ENCODE results near the gene POU2AF3.

The POU2AF3 gene

GRCh38 chr11:111303461-111303860, 5.1 kb downstream of the POU2AF3 start:
- no peaks in the 10 kb centered on the region for H3K9me3 ChIP-seq (ENCODE audit: insufficient read depth, low read depth, low read length)
- H3K36me3 ChIP-seq (ENCODE audit: insufficient read depth, low read length), result no peaks in the 10 kb centered on the region
- no peak overlapping the region for H3K4me2 ChIP-seq (ENCODE audit: low read depth, low read length, poor library complexity, severe bottlenecking)
- no peaks in the 10 kb centered on the region for H3K27me3 ChIP-seq (ENCODE audit: insufficient read depth, low read length, poor library complexity, severe bottlenecking)
- no peaks in the 10 kb centered on the region for H4K20me1 ChIP-seq (ENCODE audit: insufficient read depth, low read length, poor library complexity, severe bottlenecking)
- no peak overlapping the region for H3K4me3 ChIP-seq (ENCODE audit: low read length, poor library complexity, severe bottlenecking)
- H2AFZ ChIP-seq (ENCODE audit: low read length), result peak overlapping the region; percentile 5; the same call in 1 of the 2 replicates
- no peaks in the 10 kb centered on the region for H3K79me2 ChIP-seq (ENCODE audit: insufficient read depth, low read length)
- no peak overlapping the region for H3K9ac ChIP-seq (ENCODE audit: low read depth, low read length, poor library complexity, severe bottlenecking)
- H3K9me2 ChIP-seq (replicated peaks; ENCODE audit: low read depth, low read length), result no peaks in the 10 kb centered on the region
- no peaks in the 10 kb centered on the region for H3K4me1 ChIP-seq (ENCODE audit: insufficient read depth, low read length, poor library complexity, severe bottlenecking)
- H3F3A ChIP-seq (ENCODE audit: low read depth), result no peaks in the 10 kb centered on the region
- no peak for TF ChIP-seq EZH2phosphoT487 (IDR thresholded peaks at IDR 0.05; ENCODE audit: borderline replicate concordance)

GRCh38 chr11:111305162-111305802, 6.9 kb downstream of the POU2AF3 start:
- no peaks in the 10 kb centered on the region for H3K27me3 ChIP-seq (ENCODE audit: insufficient read depth, low read length, poor library complexity, severe bottlenecking)
- H3K4me1 ChIP-seq (ENCODE audit: insufficient read depth, low read length, poor library complexity, severe bottlenecking), result no peaks in the 10 kb centered on the region
- no peak overlapping the region for H3K9ac ChIP-seq (ENCODE audit: low read depth, low read length, poor library complexity, severe bottlenecking)
- TF ChIP-seq EZH2phosphoT487 (IDR thresholded peaks at IDR 0.05; ENCODE audit: borderline replicate concordance) (no peak), CTCF (conservative IDR thresholded peaks at IDR 0.05; ENCODE audit: low read length) (no peak)
- H2AFZ ChIP-seq (ENCODE audit: low read length), result no peak overlapping the region
- no peak overlapping the region for H3K4me2 ChIP-seq (ENCODE audit: low read depth, low read length, poor library complexity, severe bottlenecking)
- no peaks in the 10 kb centered on the region for H4K20me1 ChIP-seq (ENCODE audit: insufficient read depth, low read length, poor library complexity, severe bottlenecking)
- H3K9me3 ChIP-seq (ENCODE audit: insufficient read depth, low read depth, low read length), result no peaks in the 10 kb centered on the region
- no peak overlapping the region for H3K4me3 ChIP-seq (ENCODE audit: low read length, poor library complexity, severe bottlenecking)
- no peaks in the 10 kb centered on the region for H3K36me3 ChIP-seq (ENCODE audit: insufficient read depth, low read length)
- H3K9me2 ChIP-seq (replicated peaks; ENCODE audit: low read depth, low read length), result no peaks in the 10 kb centered on the region
- no peaks in the 10 kb centered on the region for H3K79me2 ChIP-seq (ENCODE audit: insufficient read depth, low read length)
- H3F3A ChIP-seq (ENCODE audit: low read depth), result no peaks in the 10 kb centered on the region

- Histone ChIP-seq H3K9ac (ENCODE audit: low read depth, low read length, poor library complexity, severe bottlenecking) (no peak overlapping the region), H3K36me3 (ENCODE audit: insufficient read depth, low read length) (no peaks in the 10 kb centered on the region), H3K79me2 (ENCODE audit: insufficient read depth, low read length) (no peaks in the 10 kb centered on the region), H3F3A (ENCODE audit: low read depth) (no peaks in the 10 kb centered on the region), H4K20me1 (ENCODE audit: insufficient read depth, low read length, poor library complexity, severe bottlenecking) (no peaks in the 10 kb centered on the region), H3K4me2 (ENCODE audit: low read depth, low read length, poor library complexity, severe bottlenecking) (no peak overlapping the region), H3K27me3 (ENCODE audit: insufficient read depth, low read length, poor library complexity, severe bottlenecking) (no peaks in the 10 kb centered on the region), H3K9me3 (ENCODE audit: insufficient read depth, low read depth, low read length) (no peaks in the 10 kb centered on the region), H3K4me3 (ENCODE audit: low read length, poor library complexity, severe bottlenecking) (no peak overlapping the region), H2AFZ (ENCODE audit: low read length) (no peak overlapping the region), H3K4me1 (ENCODE audit: insufficient read depth, low read length, poor library complexity, severe bottlenecking) (no peaks in the 10 kb centered on the region), H3K9me2 (replicated peaks; ENCODE audit: low read depth, low read length) (no peaks in the 10 kb centered on the region)
- TF ChIP-seq CTCF (conservative IDR thresholded peaks at IDR 0.05; ENCODE audit: low read length) (no peak), EZH2phosphoT487 (IDR thresholded peaks at IDR 0.05; ENCODE audit: borderline replicate concordance) (no peak)
These were observed 7.5 kb downstream of the POU2AF3 start for GRCh38 chr11:111305876-111306275.

- H2AFZ ChIP-seq (ENCODE audit: low read length), result no peak overlapping the region
- H3K4me1 ChIP-seq (ENCODE audit: insufficient read depth, low read length, poor library complexity, severe bottlenecking), result no peaks in the 10 kb centered on the region
- no peaks in the 10 kb centered on the region for H4K20me1 ChIP-seq (ENCODE audit: insufficient read depth, low read length, poor library complexity, severe bottlenecking)
- H3K9ac ChIP-seq (ENCODE audit: low read depth, low read length, poor library complexity, severe bottlenecking), result no peak overlapping the region
- no peaks in the 10 kb centered on the region for H3K79me2 ChIP-seq (ENCODE audit: insufficient read depth, low read length)
- TF ChIP-seq CTCF (conservative IDR thresholded peaks at IDR 0.05; ENCODE audit: low read length) (no peak), EZH2phosphoT487 (IDR thresholded peaks at IDR 0.05; ENCODE audit: borderline replicate concordance) (no peak)
- H3K4me3 ChIP-seq (ENCODE audit: low read length, poor library complexity, severe bottlenecking), result no peak overlapping the region
- H3K9me2 ChIP-seq (replicated peaks; ENCODE audit: low read depth, low read length), result no peaks in the 10 kb centered on the region
- no peaks in the 10 kb centered on the region for H3K27me3 ChIP-seq (ENCODE audit: insufficient read depth, low read length, poor library complexity, severe bottlenecking)
- H3F3A ChIP-seq (ENCODE audit: low read depth), result no peaks in the 10 kb centered on the region
- H3K4me2 ChIP-seq (ENCODE audit: low read depth, low read length, poor library complexity, severe bottlenecking), result no peak overlapping the region
- H3K36me3 ChIP-seq (ENCODE audit: insufficient read depth, low read length), result no peaks in the 10 kb centered on the region
- H3K9me3 ChIP-seq (ENCODE audit: insufficient read depth, low read depth, low read length), result no peaks in the 10 kb centered on the region
These were observed 8.0 kb downstream of the POU2AF3 start for GRCh38 chr11:111306321-111306720.

All from Loucy (cell line).